Glutamatergic neuron (in vitro differentiated cells): ENCODE data around the gene SSR3. TPM values are rescaled to one million over a fixed set of nuclear protein-coding genes. Genes with fewer than 3 reads are reported as not detected.

Experiments
- DNase-seq: peaks from one replicate; pipeline ENCODE4 v3.0.0; 2022
- H3K27ac Mint-ChIP-seq: one replicate; pipeline ENCODE4 v1.8.0; 2020; ENCODE audit warnings: mild to moderate bottlenecking, mixed read lengths, inconsistent platforms; ENCODE audit not compliant: unreplicated experiment
- H3K27me3 Mint-ChIP-seq: one replicate; pipeline ENCODE4 v1.8.0; 2020; ENCODE audit warnings: mild to moderate bottlenecking, moderate library complexity, mixed read lengths, inconsistent platforms; ENCODE audit not compliant: unreplicated experiment
- H3K36me3 Mint-ChIP-seq: one replicate; pipeline ENCODE4 v1.8.0; 2020; ENCODE audit warnings: mild to moderate bottlenecking, mixed read lengths, inconsistent platforms; ENCODE audit not compliant: unreplicated experiment
- H3K4me1 Mint-ChIP-seq: one replicate; pipeline ENCODE4 v1.8.0; 2020; ENCODE audit warnings: mild to moderate bottlenecking, low read depth, mixed read lengths, inconsistent platforms; ENCODE audit not compliant: unreplicated experiment
- H3K4me3 Mint-ChIP-seq: one replicate; pipeline ENCODE4 v1.8.0; 2020; ENCODE audit warnings: mild to moderate bottlenecking, mixed read lengths, inconsistent platforms; ENCODE audit not compliant: unreplicated experiment
- H3K9me3 Mint-ChIP-seq: one replicate; pipeline ENCODE4 v1.8.0; 2020; ENCODE audit warnings: mild to moderate bottlenecking, moderate library complexity, mixed read lengths, inconsistent platforms; ENCODE audit not compliant: unreplicated experiment
- CTCF ChIP-seq: fragments of 200-600 bp; sonication (generic); IDR thresholded peaks from one replicate; pipeline ENCODE4 v1.5.0; 2021; ENCODE audit not compliant: partially characterized antibody, unreplicated experiment
- total RNA-seq: library from RNA; stranded (reverse); fragmentation: NEBNext Ultra II Directional; extraction: Animal tissue kit (Norgen Biotek cat#: 25700); gene quantifications from one replicate; pipeline ENCODE4 v1.2.1, GENCODE V29; 2021; ENCODE audit not compliant: unreplicated experiment

The SSR3 gene
- total RNA-seq, 1 donor from 2014 or later = 94.5 TPM

DNA sequence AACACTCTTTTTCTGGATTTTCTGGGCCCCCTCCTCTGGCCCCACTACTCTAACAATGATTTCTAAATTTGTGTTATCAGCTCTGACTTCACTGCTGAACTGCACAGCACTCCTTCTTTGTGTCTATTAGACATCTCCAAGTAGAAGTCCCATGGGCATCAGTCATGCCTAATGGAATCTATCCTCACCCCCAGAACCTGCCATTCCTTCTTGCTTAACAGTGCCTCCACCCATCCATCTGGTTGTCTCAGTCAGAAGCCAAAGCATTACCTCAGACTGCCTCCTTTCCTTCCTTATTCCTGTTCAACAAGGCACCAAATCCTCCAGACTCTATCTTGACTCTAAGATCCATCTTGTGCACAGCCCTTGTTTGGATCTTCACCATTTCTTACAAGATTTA, 36.2 kb downstream of the SSR3 start:
- DNase-seq = no peak
- H3K4me1 Mint-ChIP-seq = peaks cover 23% of the 10 kb centered on the region

GRCh38 chr3:156516961-156517360, 38.0 kb downstream of the SSR3 start:
- H3K4me3 Mint-ChIP-seq = no peak overlapping the region
- peaks cover 18% of the 10 kb centered on the region for H3K4me1 Mint-ChIP-seq
- DNase-seq = no peak
- H3K27ac Mint-ChIP-seq = no peak overlapping the region
- H3K9me3 Mint-ChIP-seq = no peaks in the 10 kb centered on the region
- H3K27me3 Mint-ChIP-seq = no peaks in the 10 kb centered on the region
- no peak for TF ChIP-seq CTCF
- no peaks in the 10 kb centered on the region for H3K36me3 Mint-ChIP-seq

More for the DNA sequence above, 36.2 kb downstream of the SSR3 start:
- TF ChIP-seq CTCF = no peak
- H3K27ac Mint-ChIP-seq = peak overlapping the region; percentile 24
- no peaks in the 10 kb centered on the region for H3K36me3 Mint-ChIP-seq
- H3K9me3 Mint-ChIP-seq = no peaks in the 10 kb centered on the region
- no peaks in the 10 kb centered on the region for H3K27me3 Mint-ChIP-seq
- H3K4me3 Mint-ChIP-seq = no peak overlapping the region

DNA sequence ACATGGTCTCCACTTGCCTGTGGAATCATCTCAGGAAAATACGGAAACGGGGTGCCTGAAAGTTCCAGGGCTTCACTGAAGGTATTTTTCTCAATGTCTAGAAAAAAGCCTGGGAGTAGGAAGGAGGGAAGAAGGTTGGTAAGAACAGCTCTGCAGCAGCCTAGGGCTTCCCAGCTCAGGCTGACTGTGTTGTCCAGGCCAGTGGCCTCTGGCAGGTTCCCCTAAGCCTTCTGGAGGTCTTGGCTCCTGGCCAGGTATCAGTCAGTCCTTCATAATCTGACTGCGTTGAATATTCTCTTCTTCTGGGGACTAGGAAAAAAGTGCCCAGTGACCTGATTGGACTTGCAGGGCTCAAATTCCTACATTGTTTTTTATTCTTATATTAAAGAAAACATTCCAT, 38.6 kb downstream of the SSR3 start:
- TF ChIP-seq CTCF = no peak
- Mint-ChIP-seq H3K27ac (no peak overlapping the region), H3K4me1 (peaks cover 18% of the 10 kb centered on the region), H3K9me3 (no peaks in the 10 kb centered on the region), H3K4me3 (no peak overlapping the region), H3K27me3 (peaks cover 2% of the 10 kb centered on the region), H3K36me3 (no peaks in the 10 kb centered on the region)
- no peak for DNase-seq

GRCh38 chr3:156513619-156514018, 41.3 kb downstream of the SSR3 start:
- Mint-ChIP-seq H3K36me3 (no peaks in the 10 kb centered on the region), H3K9me3 (peaks cover under 1% of the 10 kb centered on the region), H3K27me3 (peaks cover 2% of the 10 kb centered on the region), H3K27ac (no peak overlapping the region), H3K4me3 (no peak overlapping the region), H3K4me1 (peaks cover 11% of the 10 kb centered on the region)
- no peak for TF ChIP-seq CTCF
- no peak for DNase-seq

DNA sequence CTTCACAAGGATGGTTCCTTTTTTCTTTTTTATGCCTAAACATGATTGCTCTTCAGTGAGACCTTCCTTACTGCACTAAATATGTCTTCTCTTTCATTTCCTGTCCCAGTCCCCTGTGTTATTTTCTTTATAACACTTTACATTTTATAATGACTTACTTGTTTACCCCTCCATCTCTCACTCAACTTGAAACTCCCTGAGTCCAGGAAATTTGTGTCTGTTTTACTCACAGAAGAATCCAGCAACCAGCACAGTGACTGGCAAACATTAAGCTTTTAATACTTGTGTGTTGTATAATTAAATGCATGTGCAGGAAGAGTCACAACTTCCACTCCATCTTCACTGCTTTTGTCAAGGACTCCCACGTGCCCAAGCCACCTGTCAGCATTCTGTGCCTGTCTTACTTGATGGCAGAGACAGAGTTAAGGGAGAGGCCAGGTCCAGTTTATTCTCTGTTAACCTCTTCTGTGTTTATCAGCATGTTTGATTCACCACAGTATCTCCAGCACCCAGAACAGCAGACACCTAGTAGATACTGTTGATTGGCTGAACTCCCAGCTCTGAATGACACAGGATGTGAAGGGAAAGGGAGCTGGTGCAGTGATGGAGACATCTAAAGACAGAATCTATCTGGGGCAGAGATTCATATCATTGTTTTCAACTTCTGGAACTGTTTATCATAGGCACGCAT, 42.8 kb downstream of the SSR3 start:
- H3K9me3 Mint-ChIP-seq = peaks cover 2% of the 10 kb centered on the region
- TF ChIP-seq CTCF = no peak
- H3K4me3 Mint-ChIP-seq = no peak overlapping the region

More for the DNA sequence above, 42.8 kb downstream of the SSR3 start:
- no peaks in the 10 kb centered on the region for H3K36me3 Mint-ChIP-seq
- no peak for DNase-seq
- peaks cover 5% of the 10 kb centered on the region for H3K4me1 Mint-ChIP-seq
- no peak overlapping the region for H3K27ac Mint-ChIP-seq
- peaks cover 2% of the 10 kb centered on the region for H3K27me3 Mint-ChIP-seq
